ENCODE data around the gene ZC2HC1C. TPM values are rescaled to one million over a fixed set of nuclear protein-coding genes. Genes with fewer than 3 reads are reported as not detected.

Gene ZC2HC1C
- total and polyA plus RNA-seq, 2 experiments from 2014 or later = 0.90 to 2.8 TPM

GRCh38 chr14:75040959-75041358 is 28.5 kb upstream of the ZC2HC1C start:
- Histone ChIP-seq H3K4me2 (no peak overlapping the region), H3K9me2 (ENCODE audit: insufficient read depth) (no peaks in the 10 kb centered on the region), H3K27me3 (ENCODE audit: insufficient read depth) (no peaks in the 10 kb centered on the region), H3K4me3 (no peak overlapping the region), H3K36me3 (ENCODE audit: insufficient read depth) (no peaks in the 10 kb centered on the region; the same call in 1 of the 2 replicates), H2AFZ (no peak overlapping the region), H3F3A (replicated peaks; ENCODE audit: low read depth) (no peaks in the 10 kb centered on the region), H3K79me2 (replicated peaks; ENCODE audit: insufficient read depth) (0 out of 2 replicates have a peak, but pooled peaks cover 6% of the 10 kb centered on the region), H3K27ac (ENCODE audit: low read depth) (no peak overlapping the region), H3K4me1 (ENCODE audit: insufficient read depth) (no peaks in the 10 kb centered on the region), H4K20me1 (replicated peaks; ENCODE audit: insufficient read depth) (0 out of 2 replicates have a peak, but pooled peaks cover 6% of the 10 kb centered on the region)
- ATAC-seq (no peak), DNase-seq (ENCODE audit: low spot score) (no peak)
- Mint-ChIP-seq H3K27me3 (ENCODE audit: insufficient read depth, low read depth, poor library complexity) (no peaks in the 10 kb centered on the region), H3K4me3 (no peak overlapping the region), H3K27ac (no peak overlapping the region), H3K9me3 (no peaks in the 10 kb centered on the region), H3K4me1 (no peaks in the 10 kb centered on the region), H3K36me3 (ENCODE audit: low read depth) (peaks cover 8% of the 10 kb centered on the region; the same call in 2 of the 3 replicates)
- TF ChIP-seq ETS1 (IDR thresholded peaks at IDR 0.05) = no peak
- no peak for TF ChIP-seq CREB1 (CRISPR knock-in tag; IDR thresholded peaks at IDR 0.05; ENCODE audit: low read depth)
- TF ChIP-seq EZH2phosphoT487 (IDR thresholded peaks at IDR 0.05; ENCODE audit: unreplicated experiment) = no peak
- no peak for TF ChIP-seq EZH2 (IDR thresholded peaks at IDR 0.05; ENCODE audit: low read depth, unreplicated experiment)
- no peak for TF ChIP-seq POLR2AphosphoS5 (IDR thresholded peaks at IDR 0.05; ENCODE audit: low read depth)
- TF ChIP-seq CTCF (conservative IDR thresholded peaks at IDR 0.05; ENCODE audit: low read depth in 2 of 2) = no peak
- TF ChIP-seq ZNF114 (CRISPR knock-in tag; IDR thresholded peaks at IDR 0.05) = no peak
- no peak for TF ChIP-seq ZNF462 (CRISPR knock-in tag; IDR thresholded peaks at IDR 0.05)
